GM23338 (cell line): ENCODE data around the gene GLYATL3. TPM values are rescaled to one million over a fixed set of nuclear protein-coding genes. Genes with fewer than 3 reads are reported as not detected.
A peak's percentile ranks its signal among the peaks of the same experiment; 100 is the strongest.

Source experiments
- ATAC-seq: fragments of 200-7000 bp; cut with Tn5 transposase; 3 replicates; pipeline ENCODE4 v1.9.1; 2020
- DNase-seq: peaks from one replicate; pipeline ENCODE4 v3.0.0-alpha.2; 2015; ENCODE audit warnings: low spot score
- H2AFZ ChIP-seq: fragments of 200-600 bp; sonication (generic); 2 replicates; pipeline ENCODE4 v1.8.0; 2016; ENCODE audit warnings: antibody characterized with exemption, mild to moderate bottlenecking, moderate library complexity
- H3F3A ChIP-seq: fragments of 200-600 bp; sonication (generic); replicated peaks from 2 replicates; pipeline ENCODE4 v1.8.0; 2017; ENCODE audit warnings: antibody characterized with exemption, mixed run types, low read depth
- H3K27ac ChIP-seq: fragments of 200-600 bp; sonication (generic); 2 replicates; pipeline ENCODE4 v1.6.1; 2016; ENCODE audit warnings: low read depth
- H3K27me3 ChIP-seq: fragments of 200-600 bp; sonication (generic); 2 replicates; pipeline ENCODE4 v1.8.0; 2016; ENCODE audit warnings: mild to moderate bottlenecking, mixed run types, moderate library complexity; ENCODE audit not compliant: insufficient read depth
- H3K36me3 ChIP-seq: fragments of 200-600 bp; sonication (generic); 2 replicates; pipeline ENCODE4 v1.8.0; 2016; ENCODE audit warnings: mild to moderate bottlenecking; ENCODE audit not compliant: insufficient read depth
- H3K4me1 ChIP-seq: fragments of 200-600 bp; sonication (generic); 2 replicates; pipeline ENCODE4 v1.8.0; 2016; ENCODE audit warnings: mild to moderate bottlenecking, moderate library complexity; ENCODE audit not compliant: insufficient read depth
- H3K4me2 ChIP-seq: fragments of 200-600 bp; sonication (generic); 2 replicates; pipeline ENCODE4 v1.7.1; 2017; ENCODE audit warnings: mixed run types
- H3K4me3 ChIP-seq: fragments of 200-600 bp; sonication (generic); 2 replicates; pipeline ENCODE4 v1.6.1; 2016; ENCODE audit warnings: mixed run types
- H3K79me2 ChIP-seq: fragments of 200-600 bp; sonication (generic); replicated peaks from 2 replicates; pipeline ENCODE4 v1.8.0; 2017; ENCODE audit warnings: mild to moderate bottlenecking; ENCODE audit not compliant: insufficient read depth
- H3K9me2 ChIP-seq: fragments of 200-600 bp; sonication (generic); 2 replicates; pipeline ENCODE4 v1.8.0; 2017; ENCODE audit not compliant: insufficient read depth
- H4K20me1 ChIP-seq: fragments of 200-600 bp; sonication (generic); replicated peaks from 2 replicates; pipeline ENCODE4 v1.8.0; 2017; ENCODE audit warnings: mild to moderate bottlenecking; ENCODE audit not compliant: insufficient read depth
- H3K27ac Mint-ChIP-seq: 2 replicates; pipeline ENCODE4 v1.8.0; 2020; ENCODE audit warnings: inconsistent platforms, mild to moderate bottlenecking, moderate library complexity, mixed read lengths
- H3K27me3 Mint-ChIP-seq: 3 replicates; pipeline ENCODE4 v1.8.0; 2022; ENCODE audit warnings: low read depth, mild to moderate bottlenecking, moderate library complexity, mixed read lengths, inconsistent platforms; ENCODE audit not compliant: insufficient read depth, poor library complexity
- H3K36me3 Mint-ChIP-seq: 3 replicates; pipeline ENCODE4 v1.8.0; 2021; ENCODE audit warnings: low read depth, mild to moderate bottlenecking, inconsistent platforms, moderate library complexity, mixed read lengths
- H3K4me1 Mint-ChIP-seq: 3 replicates; pipeline ENCODE4 v1.8.0; 2020; ENCODE audit warnings: mild to moderate bottlenecking, inconsistent platforms, mixed read lengths
- H3K4me3 Mint-ChIP-seq: 3 replicates; pipeline ENCODE4 v1.8.0; 2021; ENCODE audit warnings: moderate library complexity, mild to moderate bottlenecking, inconsistent platforms, mixed read lengths
- H3K9me3 Mint-ChIP-seq: 3 replicates; pipeline ENCODE4 v1.8.0; 2020; ENCODE audit warnings: moderate library complexity, mild to moderate bottlenecking, inconsistent platforms, mixed read lengths
- CREB1 ChIP-seq: fragments of 250-450 bp; sonication (Bioruptor Pico); IDR thresholded peaks from 2 replicates; pipeline ENCODE4 v1.5.0; 2020; ENCODE audit warnings: low read depth, mild to moderate bottlenecking, moderate library complexity
- EZH2 ChIP-seq: fragments of 200-600 bp; sonication (generic); IDR thresholded peaks from one replicate; pipeline ENCODE4 v1.8.0; 2017; ENCODE audit warnings: antibody characterized with exemption, mild to moderate bottlenecking, low read depth; ENCODE audit not compliant: unreplicated experiment
- EZH2phosphoT487 ChIP-seq: fragments of 200-600 bp; sonication (generic); IDR thresholded peaks from one replicate; pipeline ENCODE4 v1.8.1; 2018; ENCODE audit warnings: antibody characterized with exemption; ENCODE audit not compliant: unreplicated experiment
- JUNB ChIP-seq: IDR thresholded peaks from one replicate; pipeline ENCODE4 v1.6.1; 2016; ENCODE audit warnings: antibody characterized with exemption; ENCODE audit not compliant: unreplicated experiment
- NANOG ChIP-seq: IDR thresholded peaks from 2 replicates; pipeline ENCODE4 v1.6.1; 2016; ENCODE audit warnings: antibody characterized with exemption, borderline replicate concordance
- POLR2AphosphoS5 ChIP-seq: IDR thresholded peaks from 2 replicates; pipeline ENCODE4 v1.6.1; 2016; ENCODE audit warnings: antibody characterized with exemption, low read depth
- STAT1 ChIP-seq: IDR thresholded peaks from one replicate; pipeline ENCODE4 v1.6.1; 2016; ENCODE audit warnings: antibody characterized with exemption; ENCODE audit not compliant: unreplicated experiment
- ZNF114 ChIP-seq: fragments of 250-450 bp; sonication (Bioruptor Pico); IDR thresholded peaks from 2 replicates; pipeline ENCODE4 v1.5.0; 2020; ENCODE audit warnings: mild to moderate bottlenecking, moderate library complexity
- ZNF331 ChIP-seq: fragments of 250-450 bp; sonication (Bioruptor Pico); IDR thresholded peaks from 2 replicates; pipeline ENCODE4 v1.5.0; 2020; ENCODE audit warnings: low read depth, mild to moderate bottlenecking, moderate library complexity
- polyA plus RNA-seq: library from polyadenylated mRNA; unstranded; fragments of >200 nt; fragmentation: Nextera tagmentation; extraction: Ambion mirVana; gene quantifications from 2 replicates; pipeline ENCODE4 v1.2.1, GENCODE V29; 2016
- total RNA-seq: library from RNA; depleted of rRNA; stranded (reverse); fragments of >200 nt; shearing (Covaris generic); gene quantifications from 2 replicates; pipeline ENCODE4 v1.2.3, GENCODE V29; 2014
- TF ChIP-seq, protein P1 (sequence below): IDR thresholded peaks from 2 replicates; pipeline ENCODE4 v1.6.1; 2016; ENCODE audit warnings: antibody characterized with exemption
- TF ChIP-seq, protein P2 (sequence below), 2 experiments: fragments of 200-600 bp in 1 of 2; sonication (generic) in 1 of 2; conservative IDR thresholded peaks; 2 replicates each; pipeline versions ENCODE4 v1.5.1 to v1.6.1; 2016 to 2017; ENCODE audit warnings: antibody characterized with exemption in 2 of 2, low read depth in 2 of 2, mild to moderate bottlenecking in 2 of 2, moderate library complexity in 1 of 2
- TF ChIP-seq, protein P3 (sequence below): IDR thresholded peaks from one replicate; pipeline ENCODE4 v1.6.1; 2018; ENCODE audit warnings: antibody characterized with exemption; ENCODE audit not compliant: unreplicated experiment
- TF ChIP-seq, protein P4 (sequence below): fragments of 250-450 bp; sonication (Bioruptor Pico); IDR thresholded peaks from 2 replicates; pipeline ENCODE4 v1.5.0; 2020; ENCODE audit warnings: mild to moderate bottlenecking, moderate library complexity

Gene GLYATL3
- total and polyA plus RNA-seq, 2 experiments from 2014 or later: not detected

DNA sequence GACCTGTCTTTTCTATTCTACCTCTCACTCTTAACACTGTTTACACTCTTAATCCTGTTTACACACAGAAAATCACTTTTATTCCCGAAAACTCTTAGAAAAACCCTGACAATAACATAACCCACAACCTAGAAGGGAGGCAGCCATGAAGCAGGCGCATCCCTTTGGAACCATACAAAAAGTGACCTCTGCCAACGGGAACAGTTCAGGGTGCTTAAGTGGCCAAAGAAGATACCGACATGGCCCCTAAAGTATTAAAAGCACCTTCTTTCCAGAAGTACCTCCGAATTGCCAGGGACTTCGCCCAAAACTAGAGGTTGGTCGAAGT is 37.2 kb upstream of the GLYATL3 start:
- no peaks in the 10 kb centered on the region; the same call in 1 of the 3 replicates for H3K36me3 Mint-ChIP-seq

More for the DNA sequence above, 37.2 kb upstream of the GLYATL3 start:
- no peaks in the 10 kb centered on the region for H3K27me3 ChIP-seq
- TF ChIP-seq, protein P1, sequence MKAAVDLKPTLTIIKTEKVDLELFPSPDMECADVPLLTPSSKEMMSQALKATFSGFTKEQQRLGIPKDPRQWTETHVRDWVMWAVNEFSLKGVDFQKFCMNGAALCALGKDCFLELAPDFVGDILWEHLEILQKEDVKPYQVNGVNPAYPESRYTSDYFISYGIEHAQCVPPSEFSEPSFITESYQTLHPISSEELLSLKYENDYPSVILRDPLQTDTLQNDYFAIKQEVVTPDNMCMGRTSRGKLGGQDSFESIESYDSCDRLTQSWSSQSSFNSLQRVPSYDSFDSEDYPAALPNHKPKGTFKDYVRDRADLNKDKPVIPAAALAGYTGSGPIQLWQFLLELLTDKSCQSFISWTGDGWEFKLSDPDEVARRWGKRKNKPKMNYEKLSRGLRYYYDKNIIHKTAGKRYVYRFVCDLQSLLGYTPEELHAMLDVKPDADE: no peak
- TF ChIP-seq EZH2 (no peak), EZH2phosphoT487 (no peak), ZNF114 (CRISPR knock-in tag) (no peak), ZNF331 (no peak), NANOG (no peak), JUNB (no peak), STAT1 (no peak), POLR2AphosphoS5 (no peak), CREB1 (no peak)
- TF ChIP-seq, protein P2, sequence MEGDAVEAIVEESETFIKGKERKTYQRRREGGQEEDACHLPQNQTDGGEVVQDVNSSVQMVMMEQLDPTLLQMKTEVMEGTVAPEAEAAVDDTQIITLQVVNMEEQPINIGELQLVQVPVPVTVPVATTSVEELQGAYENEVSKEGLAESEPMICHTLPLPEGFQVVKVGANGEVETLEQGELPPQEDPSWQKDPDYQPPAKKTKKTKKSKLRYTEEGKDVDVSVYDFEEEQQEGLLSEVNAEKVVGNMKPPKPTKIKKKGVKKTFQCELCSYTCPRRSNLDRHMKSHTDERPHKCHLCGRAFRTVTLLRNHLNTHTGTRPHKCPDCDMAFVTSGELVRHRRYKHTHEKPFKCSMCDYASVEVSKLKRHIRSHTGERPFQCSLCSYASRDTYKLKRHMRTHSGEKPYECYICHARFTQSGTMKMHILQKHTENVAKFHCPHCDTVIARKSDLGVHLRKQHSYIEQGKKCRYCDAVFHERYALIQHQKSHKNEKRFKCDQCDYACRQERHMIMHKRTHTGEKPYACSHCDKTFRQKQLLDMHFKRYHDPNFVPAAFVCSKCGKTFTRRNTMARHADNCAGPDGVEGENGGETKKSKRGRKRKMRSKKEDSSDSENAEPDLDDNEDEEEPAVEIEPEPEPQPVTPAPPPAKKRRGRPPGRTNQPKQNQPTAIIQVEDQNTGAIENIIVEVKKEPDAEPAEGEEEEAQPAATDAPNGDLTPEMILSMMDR (conservative IDR thresholded peaks at IDR 0.05; ENCODE audit: low read depth in 2 of 2): no peak
- TF ChIP-seq, protein P3, sequence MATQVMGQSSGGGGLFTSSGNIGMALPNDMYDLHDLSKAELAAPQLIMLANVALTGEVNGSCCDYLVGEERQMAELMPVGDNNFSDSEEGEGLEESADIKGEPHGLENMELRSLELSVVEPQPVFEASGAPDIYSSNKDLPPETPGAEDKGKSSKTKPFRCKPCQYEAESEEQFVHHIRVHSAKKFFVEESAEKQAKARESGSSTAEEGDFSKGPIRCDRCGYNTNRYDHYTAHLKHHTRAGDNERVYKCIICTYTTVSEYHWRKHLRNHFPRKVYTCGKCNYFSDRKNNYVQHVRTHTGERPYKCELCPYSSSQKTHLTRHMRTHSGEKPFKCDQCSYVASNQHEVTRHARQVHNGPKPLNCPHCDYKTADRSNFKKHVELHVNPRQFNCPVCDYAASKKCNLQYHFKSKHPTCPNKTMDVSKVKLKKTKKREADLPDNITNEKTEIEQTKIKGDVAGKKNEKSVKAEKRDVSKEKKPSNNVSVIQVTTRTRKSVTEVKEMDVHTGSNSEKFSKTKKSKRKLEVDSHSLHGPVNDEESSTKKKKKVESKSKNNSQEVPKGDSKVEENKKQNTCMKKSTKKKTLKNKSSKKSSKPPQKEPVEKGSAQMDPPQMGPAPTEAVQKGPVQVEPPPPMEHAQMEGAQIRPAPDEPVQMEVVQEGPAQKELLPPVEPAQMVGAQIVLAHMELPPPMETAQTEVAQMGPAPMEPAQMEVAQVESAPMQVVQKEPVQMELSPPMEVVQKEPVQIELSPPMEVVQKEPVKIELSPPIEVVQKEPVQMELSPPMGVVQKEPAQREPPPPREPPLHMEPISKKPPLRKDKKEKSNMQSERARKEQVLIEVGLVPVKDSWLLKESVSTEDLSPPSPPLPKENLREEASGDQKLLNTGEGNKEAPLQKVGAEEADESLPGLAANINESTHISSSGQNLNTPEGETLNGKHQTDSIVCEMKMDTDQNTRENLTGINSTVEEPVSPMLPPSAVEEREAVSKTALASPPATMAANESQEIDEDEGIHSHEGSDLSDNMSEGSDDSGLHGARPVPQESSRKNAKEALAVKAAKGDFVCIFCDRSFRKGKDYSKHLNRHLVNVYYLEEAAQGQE: no peak
- TF ChIP-seq, protein P4, sequence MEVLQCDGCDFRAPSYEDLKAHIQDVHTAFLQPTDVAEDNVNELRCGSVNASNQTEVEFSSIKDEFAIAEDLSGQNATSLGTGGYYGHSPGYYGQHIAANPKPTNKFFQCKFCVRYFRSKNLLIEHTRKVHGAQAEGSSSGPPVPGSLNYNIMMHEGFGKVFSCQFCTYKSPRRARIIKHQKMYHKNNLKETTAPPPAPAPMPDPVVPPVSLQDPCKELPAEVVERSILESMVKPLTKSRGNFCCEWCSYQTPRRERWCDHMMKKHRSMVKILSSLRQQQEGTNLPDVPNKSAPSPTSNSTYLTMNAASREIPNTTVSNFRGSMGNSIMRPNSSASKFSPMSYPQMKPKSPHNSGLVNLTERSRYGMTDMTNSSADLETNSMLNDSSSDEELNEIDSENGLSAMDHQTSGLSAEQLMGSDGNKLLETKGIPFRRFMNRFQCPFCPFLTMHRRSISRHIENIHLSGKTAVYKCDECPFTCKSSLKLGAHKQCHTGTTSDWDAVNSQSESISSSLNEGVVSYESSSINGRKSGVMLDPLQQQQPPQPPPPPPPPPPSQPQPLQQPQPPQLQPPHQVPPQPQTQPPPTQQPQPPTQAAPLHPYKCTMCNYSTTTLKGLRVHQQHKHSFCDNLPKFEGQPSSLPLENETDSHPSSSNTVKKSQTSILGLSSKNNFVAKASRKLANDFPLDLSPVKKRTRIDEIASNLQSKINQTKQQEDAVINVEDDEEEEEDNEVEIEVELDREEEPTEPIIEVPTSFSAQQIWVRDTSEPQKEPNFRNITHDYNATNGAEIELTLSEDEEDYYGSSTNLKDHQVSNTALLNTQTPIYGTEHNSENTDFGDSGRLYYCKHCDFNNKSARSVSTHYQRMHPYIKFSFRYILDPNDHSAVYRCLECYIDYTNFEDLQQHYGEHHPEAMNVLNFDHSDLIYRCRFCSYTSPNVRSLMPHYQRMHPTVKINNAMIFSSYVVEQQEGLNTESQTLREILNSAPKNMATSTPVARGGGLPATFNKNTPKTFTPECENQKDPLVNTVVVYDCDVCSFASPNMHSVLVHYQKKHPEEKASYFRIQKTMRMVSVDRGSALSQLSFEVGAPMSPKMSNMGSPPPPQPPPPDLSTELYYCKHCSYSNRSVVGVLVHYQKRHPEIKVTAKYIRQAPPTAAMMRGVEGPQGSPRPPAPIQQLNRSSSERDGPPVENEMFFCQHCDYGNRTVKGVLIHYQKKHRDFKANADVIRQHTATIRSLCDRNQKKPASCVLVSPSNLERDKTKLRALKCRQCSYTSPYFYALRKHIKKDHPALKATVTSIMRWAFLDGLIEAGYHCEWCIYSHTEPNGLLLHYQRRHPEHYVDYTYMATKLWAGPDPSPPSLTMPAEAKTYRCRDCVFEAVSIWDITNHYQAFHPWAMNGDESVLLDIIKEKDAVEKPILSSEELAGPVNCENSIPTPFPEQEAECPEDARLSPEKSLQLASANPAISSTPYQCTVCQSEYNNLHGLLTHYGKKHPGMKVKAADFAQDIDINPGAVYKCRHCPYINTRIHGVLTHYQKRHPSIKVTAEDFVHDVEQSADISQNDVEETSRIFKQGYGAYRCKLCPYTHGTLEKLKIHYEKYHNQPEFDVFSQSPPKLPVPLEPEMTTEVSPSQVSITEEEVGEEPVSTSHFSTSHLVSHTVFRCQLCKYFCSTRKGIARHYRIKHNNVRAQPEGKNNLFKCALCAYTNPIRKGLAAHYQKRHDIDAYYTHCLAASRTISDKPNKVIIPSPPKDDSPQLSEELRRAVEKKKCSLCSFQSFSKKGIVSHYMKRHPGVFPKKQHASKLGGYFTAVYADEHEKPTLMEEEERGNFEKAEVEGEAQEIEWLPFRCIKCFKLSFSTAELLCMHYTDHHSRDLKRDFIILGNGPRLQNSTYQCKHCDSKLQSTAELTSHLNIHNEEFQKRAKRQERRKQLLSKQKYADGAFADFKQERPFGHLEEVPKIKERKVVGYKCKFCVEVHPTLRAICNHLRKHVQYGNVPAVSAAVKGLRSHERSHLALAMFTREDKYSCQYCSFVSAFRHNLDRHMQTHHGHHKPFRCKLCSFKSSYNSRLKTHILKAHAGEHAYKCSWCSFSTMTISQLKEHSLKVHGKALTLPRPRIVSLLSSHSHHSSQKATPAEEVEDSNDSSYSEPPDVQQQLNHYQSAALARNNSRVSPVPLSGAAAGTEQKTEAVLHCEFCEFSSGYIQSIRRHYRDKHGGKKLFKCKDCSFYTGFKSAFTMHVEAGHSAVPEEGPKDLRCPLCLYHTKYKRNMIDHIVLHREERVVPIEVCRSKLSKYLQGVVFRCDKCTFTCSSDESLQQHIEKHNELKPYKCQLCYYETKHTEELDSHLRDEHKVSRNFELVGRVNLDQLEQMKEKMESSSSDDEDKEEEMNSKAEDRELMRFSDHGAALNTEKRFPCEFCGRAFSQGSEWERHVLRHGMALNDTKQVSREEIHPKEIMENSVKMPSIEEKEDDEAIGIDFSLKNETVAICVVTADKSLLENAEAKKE: no peak
- peak overlapping the region; percentile 92 for H3K4me2 ChIP-seq
- peak overlapping the region; percentile 66 for H3K4me3 ChIP-seq
- H2AFZ ChIP-seq: peak overlapping the region; percentile 78
- peak overlapping the region; percentile 100 for H3K27ac Mint-ChIP-seq
- peak overlapping the region; percentile 34 for H3K27ac ChIP-seq
- no peaks in the 10 kb centered on the region for H3K27me3 Mint-ChIP-seq
- no peaks in the 10 kb centered on the region for H3F3A ChIP-seq
- DNase-seq: peak; percentile 4
- H3K4me3 Mint-ChIP-seq: peak overlapping the region; percentile 100
- ATAC-seq: peak; percentile 31
- no peaks in the 10 kb centered on the region for H3K9me2 ChIP-seq
- H3K36me3 ChIP-seq: no peaks in the 10 kb centered on the region
- H3K4me1 ChIP-seq: no peaks in the 10 kb centered on the region
- peaks cover 11% of the 10 kb centered on the region for H3K4me1 Mint-ChIP-seq
- H3K9me3 Mint-ChIP-seq: peaks cover 3% of the 10 kb centered on the region; the same call in 1 of the 3 replicates
- no peaks in the 10 kb centered on the region for H4K20me1 ChIP-seq
- peaks cover 62% of the 10 kb centered on the region for H3K79me2 ChIP-seq
